ENCODE results near the gene COL6A2. TPM values are rescaled to one million over a fixed set of nuclear protein-coding genes. Genes with fewer than 3 reads are reported as not detected.

COL6A2 gene
- total and polyA plus RNA-seq, 4 experiments from 2014 or later, result 0.77 to 25.7 (median 11.6) TPM

DNA sequence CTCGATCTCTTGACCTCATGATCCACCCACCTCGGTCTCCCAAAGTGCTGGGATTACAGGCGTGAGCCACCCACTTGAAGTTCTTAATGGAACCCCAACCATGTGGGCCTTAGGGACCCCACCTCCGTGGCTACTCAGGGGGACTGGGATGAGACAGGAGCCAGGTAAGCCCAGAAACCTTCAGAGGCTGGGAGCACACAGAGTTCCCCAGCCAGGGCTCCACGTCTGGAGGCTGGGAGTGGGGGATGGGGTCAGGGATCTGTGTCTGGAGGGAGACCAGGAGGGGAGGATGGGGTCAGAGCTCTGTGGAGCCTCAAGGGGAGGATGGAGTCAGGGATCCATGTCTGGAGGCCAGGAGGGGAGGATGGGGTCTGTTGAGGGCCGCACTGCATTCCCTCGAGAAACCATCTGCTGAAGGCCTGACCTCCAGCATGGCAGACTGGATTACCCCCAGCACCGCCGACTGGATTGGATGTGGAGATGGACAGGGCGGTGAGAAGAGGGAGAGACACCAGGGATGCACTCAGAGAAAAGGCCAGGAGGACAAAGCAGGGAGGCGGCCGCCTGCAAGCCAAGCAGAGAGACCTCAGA lies 59.6 kb downstream of the COL6A2 start:
- H3K27ac Mint-ChIP-seq, result peak overlapping the region in 1 of 7 donors; percentile 72
- Histone ChIP-seq H3K4me3 (ENCODE audit: low read length in 2 of 2) (no peak overlapping the region), H3K4me1 (ENCODE audit: insufficient read depth, low read length) (peaks cover 5% of the 10 kb centered on the region), H3K9me3 (ENCODE audit: control insufficient read depth in 1 of 2, low read length in 2 of 2) (no peaks in the 10 kb centered on the region), H3K27me3 (ENCODE audit: insufficient read depth, low read length) (no peaks in the 10 kb centered on the region), H3K27ac (ENCODE audit: low read depth, low read length) (no peak overlapping the region), H3K36me3 (ENCODE audit: insufficient read depth, low read length) (no peaks in the 10 kb centered on the region)
- peaks cover 0 to 2% (median 0%) of the 10 kb centered on the region in 8 donors for H3K9me3 Mint-ChIP-seq
- no peak for DNase-seq
- intact Hi-C loops (cut with micrococcal nuclease), result no loop called here
- CTCF ChIA-PET (ENCODE audit: partially characterized antibody), result interaction anchor here (2.3 kb wide), 1 partner anchor 14 kb away, joined by 6 read pairs; no protein-coding TSS in a partner anchor
- POLR2A ChIA-PET (ENCODE audit: partially characterized antibody), result no interaction called here
- no peaks in the 10 kb centered on the region for H3K36me3 Mint-ChIP-seq
- peaks cover 0 to 3% (median 0%) of the 10 kb centered on the region in 4 donors for H3K4me1 Mint-ChIP-seq
- H3K27me3 Mint-ChIP-seq, result no peaks in the 10 kb centered on the region
- H3K4me3 Mint-ChIP-seq, result no peak overlapping the region

DNA sequence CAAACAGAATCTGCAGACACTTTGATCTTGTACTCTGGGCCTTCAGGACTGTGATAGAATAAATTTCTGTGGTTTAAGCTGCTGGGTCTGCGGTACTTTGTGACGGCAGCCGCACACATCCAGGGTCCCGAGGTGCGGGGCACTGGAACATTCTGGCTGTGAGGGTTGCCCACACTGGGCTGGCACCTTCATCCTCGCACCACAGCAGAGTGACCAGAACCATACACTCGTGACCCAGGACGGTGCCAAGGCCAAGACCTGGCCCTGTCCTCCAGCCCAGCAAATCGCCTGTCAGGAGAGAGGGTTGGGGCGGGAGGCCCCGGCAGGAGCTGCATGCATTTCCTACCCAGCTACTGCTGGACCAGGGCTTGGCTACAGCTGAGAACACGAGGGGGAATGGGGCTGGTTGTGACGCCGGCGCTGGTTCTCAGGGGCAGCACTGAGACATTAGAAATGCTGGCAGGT lies 60.1 kb downstream of the COL6A2 start:
- Mint-ChIP-seq H3K9me3 (peaks cover 0 to 2% (median 0%) of the 10 kb centered on the region in 8 donors), H3K27ac (no peak overlapping the region)
- CTCF ChIA-PET (ENCODE audit: partially characterized antibody), result interaction anchor here (2.3 kb wide), 1 partner anchor 14 kb away, joined by 6 read pairs; no protein-coding TSS in a partner anchor

DNA sequence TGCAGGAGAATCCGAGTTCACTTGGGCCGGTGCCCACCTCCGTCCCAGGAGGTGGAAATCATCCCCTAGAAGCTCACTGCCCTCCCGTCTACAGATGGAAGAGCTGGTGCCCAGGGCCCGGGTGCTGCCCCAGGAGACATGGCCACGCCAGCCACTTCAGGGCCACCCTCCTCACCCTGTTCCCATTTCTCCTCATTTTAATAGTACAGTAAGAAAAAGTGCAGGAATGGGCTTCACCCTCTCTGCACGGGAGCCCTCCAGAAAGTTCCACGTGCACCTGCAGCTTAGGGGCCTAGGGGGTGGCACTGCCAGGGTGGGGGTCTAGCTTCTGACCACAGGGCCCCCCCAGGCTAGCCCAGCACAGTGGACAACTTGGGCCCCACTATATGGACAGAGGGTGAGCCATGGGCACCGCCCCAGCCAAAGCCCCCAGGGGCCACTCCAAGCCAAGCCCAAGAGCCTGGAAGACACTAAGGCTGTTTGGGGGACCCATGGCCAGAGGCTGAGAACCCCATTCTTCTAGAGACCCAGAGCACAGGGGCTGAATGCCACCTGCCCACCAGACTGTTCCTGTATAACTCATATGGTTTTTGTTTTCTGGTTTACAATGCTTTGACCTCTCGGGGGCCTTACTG lies 60.9 kb downstream of the COL6A2 start:
- H3K4me1 Mint-ChIP-seq, result no peaks in the 10 kb centered on the region
- no peak for DNase-seq
- H3K4me3 Mint-ChIP-seq, result no peak overlapping the region
- no peaks in the 10 kb centered on the region for H3K36me3 Mint-ChIP-seq
- no peaks in the 10 kb centered on the region for H3K36me3 ChIP-seq (ENCODE audit: insufficient read depth, low read length)
- peaks cover 0 to 6% of the 10 kb centered on the region in 2 donors for H3K27me3 Mint-ChIP-seq
- H3K27me3 ChIP-seq (ENCODE audit: insufficient read depth, low read length), result no peaks in the 10 kb centered on the region
- no peaks in the 10 kb centered on the region for H3K9me3 ChIP-seq (ENCODE audit: control insufficient read depth in 1 of 2, low read length in 2 of 2)
- intact Hi-C loops (cut with micrococcal nuclease), result no loop called here
- POLR2A ChIA-PET (ENCODE audit: partially characterized antibody), result no interaction called here
- no peaks in the 10 kb centered on the region for H3K4me1 ChIP-seq (ENCODE audit: insufficient read depth, low read length)
- H3K27ac Mint-ChIP-seq, result peak overlapping the region in 1 of 7 donors; percentile 31
- H3K9me3 Mint-ChIP-seq, result peaks cover 0 to 2% (median 0%) of the 10 kb centered on the region in 8 donors
- no peak overlapping the region for H3K27ac ChIP-seq (ENCODE audit: low read depth, low read length)
- no peak overlapping the region for H3K4me3 ChIP-seq (ENCODE audit: low read length in 2 of 2)
- CTCF ChIA-PET (ENCODE audit: partially characterized antibody), result interaction anchor here (2.3 kb wide), 1 partner anchor 15 kb away, joined by 6 read pairs; no protein-coding TSS in a partner anchor

More for the DNA sequence above, 60.1 kb downstream of the COL6A2 start:
- intact Hi-C loops (cut with micrococcal nuclease), result no loop called here
- H3K4me3 Mint-ChIP-seq, result no peak overlapping the region
- Histone ChIP-seq H3K27ac (ENCODE audit: low read depth, low read length) (no peak overlapping the region), H3K27me3 (ENCODE audit: insufficient read depth, low read length) (no peaks in the 10 kb centered on the region), H3K9me3 (ENCODE audit: control insufficient read depth in 1 of 2, low read length in 2 of 2) (no peaks in the 10 kb centered on the region), H3K4me1 (ENCODE audit: insufficient read depth, low read length) (peaks cover 5% of the 10 kb centered on the region), H3K36me3 (ENCODE audit: insufficient read depth, low read length) (no peaks in the 10 kb centered on the region), H3K4me3 (ENCODE audit: low read length in 2 of 2) (no peak overlapping the region)
- no peaks in the 10 kb centered on the region for H3K36me3 Mint-ChIP-seq
- H3K4me1 Mint-ChIP-seq, result no peaks in the 10 kb centered on the region
- POLR2A ChIA-PET (ENCODE audit: partially characterized antibody), result no interaction called here
- no peak for DNase-seq
- H3K27me3 Mint-ChIP-seq, result peaks cover 0 to 3% of the 10 kb centered on the region in 2 donors

DNA sequence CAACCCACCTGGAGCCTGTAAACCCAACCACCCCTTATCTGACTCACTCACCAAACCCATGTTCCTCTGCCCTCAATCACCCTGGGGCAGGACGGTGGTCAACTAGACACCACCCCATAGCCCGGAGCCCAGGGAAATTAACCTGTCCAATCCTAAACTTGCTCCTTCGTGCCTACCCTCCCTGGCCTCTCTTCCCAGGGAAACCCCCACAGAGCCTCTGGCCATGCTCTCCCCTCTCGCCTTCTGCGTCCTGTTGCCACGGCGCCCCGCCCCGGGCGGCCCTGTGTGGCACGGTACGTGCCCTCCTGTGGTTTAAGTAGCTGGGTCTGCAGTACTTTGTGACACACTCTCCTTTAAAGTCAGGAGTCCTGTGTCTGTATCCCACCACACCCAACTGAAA lies 61.5 kb downstream of the COL6A2 start:
- CTCF ChIA-PET (ENCODE audit: partially characterized antibody), result no interaction called here
- H3K27ac ChIP-seq (ENCODE audit: low read depth, low read length), result no peak overlapping the region
- no peaks in the 10 kb centered on the region for H3K4me1 ChIP-seq (ENCODE audit: insufficient read depth, low read length)
- no peaks in the 10 kb centered on the region for H3K27me3 ChIP-seq (ENCODE audit: insufficient read depth, low read length)
- Mint-ChIP-seq H3K4me3 (no peak overlapping the region), H3K27ac (no peak overlapping the region), H3K9me3 (peaks cover 0 to 2% (median 0%) of the 10 kb centered on the region in 8 donors), H3K4me1 (no peaks in the 10 kb centered on the region), H3K27me3 (peaks cover 0 to 6% of the 10 kb centered on the region in 2 donors), H3K36me3 (no peaks in the 10 kb centered on the region)
- no peak for DNase-seq
- no peaks in the 10 kb centered on the region for H3K9me3 ChIP-seq (ENCODE audit: control insufficient read depth in 1 of 2, low read length in 2 of 2)
- no peak overlapping the region for H3K4me3 ChIP-seq (ENCODE audit: low read length in 2 of 2)
- POLR2A ChIA-PET (ENCODE audit: partially characterized antibody), result no interaction called here
- intact Hi-C loops (cut with micrococcal nuclease), result no loop called here
- no peaks in the 10 kb centered on the region for H3K36me3 ChIP-seq (ENCODE audit: insufficient read depth, low read length)

DNA sequence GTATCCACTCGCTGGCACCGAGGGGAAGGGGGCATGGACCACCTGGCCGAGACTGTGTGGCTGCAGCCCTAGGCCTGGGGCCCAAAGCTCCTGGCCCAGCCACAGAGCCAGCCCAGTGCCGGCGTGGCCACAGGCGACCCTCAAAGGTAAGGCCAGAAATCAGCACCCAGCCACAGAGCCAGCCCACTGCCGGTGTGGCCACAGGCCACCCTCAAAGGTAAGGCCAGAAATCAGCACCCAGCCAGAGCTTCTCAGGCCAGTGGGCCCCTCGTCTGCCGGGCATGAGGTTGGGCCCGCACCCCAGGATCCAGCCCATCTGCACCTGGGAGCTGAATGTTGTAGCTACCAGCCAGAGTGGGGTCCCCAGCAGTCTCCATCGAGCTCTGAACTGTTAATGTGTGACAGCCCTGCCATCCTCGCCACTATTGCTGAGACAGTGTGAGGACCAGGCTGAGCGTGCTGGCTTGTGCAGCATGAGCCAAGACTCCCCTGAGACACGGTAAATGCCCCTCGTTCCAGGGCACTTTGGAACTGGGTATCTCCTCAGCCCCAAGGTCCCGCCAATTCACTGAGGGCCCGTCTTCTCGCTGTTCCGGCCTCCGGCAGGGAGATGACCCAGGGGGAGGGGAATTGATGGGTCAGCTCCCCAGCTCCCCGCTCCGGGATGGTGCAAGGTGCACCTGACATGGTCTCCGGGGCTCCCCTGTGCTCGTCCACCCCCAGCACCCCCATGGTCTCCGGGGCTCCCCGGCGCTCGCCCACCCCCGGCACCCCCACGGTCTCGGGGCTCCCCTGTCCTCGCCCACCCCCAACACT lies 62.1 kb downstream of the COL6A2 start:
- H3K36me3 ChIP-seq (ENCODE audit: insufficient read depth, low read length), result no peaks in the 10 kb centered on the region
- H3K27me3 ChIP-seq (ENCODE audit: insufficient read depth, low read length), result no peaks in the 10 kb centered on the region
- no peaks in the 10 kb centered on the region for H3K4me1 Mint-ChIP-seq
- no peaks in the 10 kb centered on the region for H3K36me3 Mint-ChIP-seq
- ChIA-PET POLR2A (ENCODE audit: partially characterized antibody) (no interaction called here), CTCF (ENCODE audit: partially characterized antibody) (no interaction called here)
- H3K4me3 Mint-ChIP-seq, result no peak overlapping the region
- no peak overlapping the region for H3K4me3 ChIP-seq (ENCODE audit: low read length in 2 of 2)
- DNase-seq, result no peak
- H3K9me3 ChIP-seq (ENCODE audit: control insufficient read depth in 1 of 2, low read length in 2 of 2), result no peaks in the 10 kb centered on the region
- H3K27ac ChIP-seq (ENCODE audit: low read depth, low read length), result no peak overlapping the region
- H3K27me3 Mint-ChIP-seq, result peaks cover 0 to 8% of the 10 kb centered on the region in 2 donors
- H3K9me3 Mint-ChIP-seq, result peaks cover 0 to 2% (median 0%) of the 10 kb centered on the region in 8 donors
- intact Hi-C loops (cut with micrococcal nuclease), result no loop called here
- peak overlapping the region in 1 of 7 donors; percentile 36 for H3K27ac Mint-ChIP-seq
- no peaks in the 10 kb centered on the region for H3K4me1 ChIP-seq (ENCODE audit: insufficient read depth, low read length)

DNA sequence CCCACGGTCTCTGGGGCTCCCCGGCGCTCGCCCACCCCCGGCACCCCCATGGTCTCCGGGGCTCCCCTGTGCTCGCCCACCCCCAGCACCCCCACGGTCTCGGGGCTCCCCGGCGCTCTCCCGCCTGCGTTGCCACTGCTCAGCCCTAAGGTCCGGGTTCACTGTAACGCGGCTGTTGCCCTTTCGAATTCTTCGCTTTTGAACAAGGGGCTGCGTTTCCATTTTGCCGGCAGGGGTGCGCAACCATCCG lies 62.7 kb downstream of the COL6A2 start:
- H3K27ac ChIP-seq (ENCODE audit: low read depth, low read length), result no peak overlapping the region
- H3K9me3 ChIP-seq (ENCODE audit: control insufficient read depth in 1 of 2, low read length in 2 of 2), result no peaks in the 10 kb centered on the region
- intact Hi-C loops (cut with micrococcal nuclease), result no loop called here
- H3K4me1 ChIP-seq (ENCODE audit: insufficient read depth, low read length), result no peaks in the 10 kb centered on the region
- no peak overlapping the region for H3K4me3 Mint-ChIP-seq
- no peaks in the 10 kb centered on the region for H3K36me3 ChIP-seq (ENCODE audit: insufficient read depth, low read length)
- DNase-seq, result no peak
- no peak overlapping the region for H3K4me3 ChIP-seq (ENCODE audit: low read length in 2 of 2)
- peaks cover 0 to 2% (median 0%) of the 10 kb centered on the region in 8 donors for H3K9me3 Mint-ChIP-seq
- H3K4me1 Mint-ChIP-seq, result no peaks in the 10 kb centered on the region
- no peak overlapping the region for H3K27ac Mint-ChIP-seq
- POLR2A ChIA-PET (ENCODE audit: partially characterized antibody), result no interaction called here
- H3K36me3 Mint-ChIP-seq, result no peaks in the 10 kb centered on the region
- peaks cover 0 to 8% of the 10 kb centered on the region in 2 donors for H3K27me3 Mint-ChIP-seq
- CTCF ChIA-PET (ENCODE audit: partially characterized antibody), result no interaction called here
- no peaks in the 10 kb centered on the region for H3K27me3 ChIP-seq (ENCODE audit: insufficient read depth, low read length)

DNA sequence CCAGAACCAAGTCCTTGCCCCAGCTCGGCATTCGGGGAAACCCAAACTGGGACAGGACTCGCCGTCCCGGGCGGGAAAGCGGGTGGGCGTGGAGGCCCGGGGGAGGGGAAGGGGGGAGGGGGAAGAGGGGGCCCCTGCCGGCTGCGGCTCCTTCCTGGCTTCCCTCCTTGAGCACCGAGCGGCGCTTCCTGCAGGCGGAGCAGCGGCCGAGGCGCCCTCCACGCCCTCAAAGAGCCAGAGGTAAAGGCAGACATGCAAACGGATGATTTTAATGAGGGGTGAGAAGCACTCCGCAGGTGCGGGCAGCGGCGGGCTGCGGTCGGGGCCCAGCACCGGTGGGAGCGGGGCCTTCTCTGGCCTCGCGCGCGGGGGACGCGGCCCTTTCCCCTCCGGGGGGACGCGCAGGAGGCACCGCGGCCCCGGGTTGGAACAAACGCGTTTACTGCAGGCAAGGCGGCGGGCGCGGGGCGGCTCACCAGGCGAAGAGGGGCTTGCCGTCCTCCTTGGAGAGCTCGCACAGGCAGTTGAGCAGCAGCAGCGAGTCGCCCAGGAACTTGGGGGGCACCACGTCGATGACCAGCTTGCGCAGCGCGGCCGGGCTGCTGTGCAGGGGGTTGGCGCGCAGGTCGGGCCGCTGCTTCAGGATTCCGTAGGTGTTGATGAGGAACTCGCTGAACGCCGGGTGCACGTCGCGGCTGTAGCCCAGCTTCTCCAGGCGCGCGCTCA lies 63.2 kb downstream of the COL6A2 start:
- H3K27me3 Mint-ChIP-seq, result peaks cover 0 to 8% of the 10 kb centered on the region in 2 donors
- no peaks in the 10 kb centered on the region for H3K36me3 Mint-ChIP-seq
- H3K27me3 ChIP-seq (ENCODE audit: insufficient read depth, low read length), result no peaks in the 10 kb centered on the region
- H3K9me3 ChIP-seq (ENCODE audit: control insufficient read depth in 1 of 2, low read length in 2 of 2), result no peaks in the 10 kb centered on the region
- H3K36me3 ChIP-seq (ENCODE audit: insufficient read depth, low read length), result no peaks in the 10 kb centered on the region
- H3K4me3 ChIP-seq (ENCODE audit: low read length in 2 of 2), result no peak overlapping the region
- intact Hi-C loops (cut with micrococcal nuclease), result no loop called here
- no peaks in the 10 kb centered on the region for H3K4me1 Mint-ChIP-seq
- ChIA-PET POLR2A (ENCODE audit: partially characterized antibody) (no interaction called here), CTCF (ENCODE audit: partially characterized antibody) (no interaction called here)
- H3K4me3 Mint-ChIP-seq, result peak overlapping the region in 3 of 8 donors; percentile 31 to 65 (median 44)
- H3K4me1 ChIP-seq (ENCODE audit: insufficient read depth, low read length), result no peaks in the 10 kb centered on the region
- H3K27ac Mint-ChIP-seq, result no peak overlapping the region
- H3K27ac ChIP-seq (ENCODE audit: low read depth, low read length), result no peak overlapping the region
- peak in 1 of 5 donors; percentile 26 for DNase-seq
- H3K9me3 Mint-ChIP-seq, result peaks cover 0 to 2% (median 0%) of the 10 kb centered on the region in 8 donors
